Stimulated activated naive B cell treated with anti-CD40 and anti-IgM and Interleukin-4, amounts not matched to agents 10 μg/mL and 1 μg/mL and 100 μg/mL, for 72 hours (primary cell): ENCODE measurements around the gene HOXB9.
A peak's percentile ranks its signal among the peaks of the same experiment; 100 is the strongest.

Source experiments
- ATAC-seq, 2 donors: fragments of 150-1000 bp; cut with Tn5 transposase; replicated peaks; 2 replicates each; pipeline ENCODE4 v1.10.0; 2021; ENCODE audit warnings: moderate library complexity in 1 of 2
- DNase-seq: peaks from one replicate; pipeline ENCODE4 v3.0.0; 2021
- H3K27ac Mint-ChIP-seq: one replicate; pipeline ENCODE4 v1.8.0; 2022; ENCODE audit warnings: mild to moderate bottlenecking, mixed read lengths
- H3K27me3 Mint-ChIP-seq, 2 donors: one replicate each; pipeline ENCODE4 v1.8.0; 2022; ENCODE audit warnings: mixed read lengths in 2 of 2
- H3K36me3 Mint-ChIP-seq, 2 donors: one replicate each; pipeline ENCODE4 v1.8.0; 2022; ENCODE audit warnings: mixed read lengths in 2 of 2, mild to moderate bottlenecking in 1 of 2
- H3K4me1 Mint-ChIP-seq, 2 donors: one replicate each; pipeline ENCODE4 v1.8.0; 2022; ENCODE audit warnings: mixed read lengths in 2 of 2, mild to moderate bottlenecking in 1 of 2
- H3K4me3 Mint-ChIP-seq, 2 donors: one replicate each; pipeline ENCODE4 v1.8.0; 2022; ENCODE audit warnings: mild to moderate bottlenecking in 2 of 2, mixed read lengths in 2 of 2, moderate library complexity in 1 of 2
- H3K9me3 Mint-ChIP-seq, 2 donors: one replicate each; pipeline ENCODE4 v1.8.0; 2022; ENCODE audit warnings: mixed read lengths in 2 of 2, mild to moderate bottlenecking in 1 of 2

HOXB9 gene

GRCh38 chr17:48588074-48588415 is 38.1 kb downstream of the HOXB9 start:
- H3K27me3 Mint-ChIP-seq, result peaks cover 95 to 99% of the 10 kb centered on the region in 2 donors
- no peak overlapping the region for H3K4me3 Mint-ChIP-seq
- ATAC-seq, result no peak
- H3K9me3 Mint-ChIP-seq, result no peaks in the 10 kb centered on the region
- H3K36me3 Mint-ChIP-seq, result peaks cover 4% of the 10 kb centered on the region in 2 donors
- H3K27ac Mint-ChIP-seq, result no peak overlapping the region
- H3K4me1 Mint-ChIP-seq, result peaks cover 34 to 55% of the 10 kb centered on the region in 2 donors
- DNase-seq, result no peak

DNA sequence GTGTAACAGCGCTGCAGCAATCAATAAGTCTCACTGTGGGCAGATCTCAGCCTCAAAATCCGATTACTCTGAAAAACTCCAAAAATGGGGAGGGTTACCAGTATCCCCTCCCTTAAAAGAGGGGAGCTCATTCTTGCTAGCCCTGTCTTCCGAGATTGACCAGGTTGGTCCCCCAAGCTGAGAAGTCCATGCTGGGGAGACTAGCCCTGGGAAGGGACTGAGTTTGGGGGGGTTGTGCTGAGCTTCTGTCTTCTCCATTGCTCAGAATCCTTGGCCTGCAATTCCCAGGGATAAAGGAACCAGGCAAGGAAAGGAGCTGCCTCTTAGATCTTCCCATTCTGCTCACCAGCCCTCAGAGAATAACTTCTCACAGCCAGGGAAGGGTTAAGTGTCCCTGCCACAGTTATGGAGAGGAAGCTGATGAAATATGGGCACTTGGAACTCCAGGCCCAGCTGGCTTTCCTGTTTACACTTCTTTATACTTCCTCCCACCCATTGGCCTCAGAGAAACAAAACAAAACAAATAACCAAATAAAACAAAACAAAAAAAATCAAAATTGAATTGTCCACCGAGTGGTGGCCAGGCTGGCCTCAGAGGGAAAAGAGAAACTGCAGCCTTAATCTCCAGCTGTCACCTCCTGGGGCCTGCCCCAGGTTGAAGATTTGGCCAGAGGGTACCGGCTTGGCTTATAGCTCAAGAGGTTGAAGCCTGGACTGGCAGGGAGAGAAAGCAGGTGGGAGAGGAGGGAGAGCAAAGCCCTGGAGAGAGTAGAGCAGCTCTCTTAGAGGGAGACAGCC is 38.7 kb downstream of the HOXB9 start:
- Mint-ChIP-seq H3K4me3 (no peak overlapping the region), H3K27me3 (peaks cover 97 to 99% of the 10 kb centered on the region in 2 donors), H3K27ac (no peak overlapping the region), H3K4me1 (peaks cover 31 to 55% of the 10 kb centered on the region in 2 donors), H3K9me3 (no peaks in the 10 kb centered on the region), H3K36me3 (peaks cover 4% of the 10 kb centered on the region in 2 donors)
- no peak for DNase-seq
- no peak for ATAC-seq

DNA sequence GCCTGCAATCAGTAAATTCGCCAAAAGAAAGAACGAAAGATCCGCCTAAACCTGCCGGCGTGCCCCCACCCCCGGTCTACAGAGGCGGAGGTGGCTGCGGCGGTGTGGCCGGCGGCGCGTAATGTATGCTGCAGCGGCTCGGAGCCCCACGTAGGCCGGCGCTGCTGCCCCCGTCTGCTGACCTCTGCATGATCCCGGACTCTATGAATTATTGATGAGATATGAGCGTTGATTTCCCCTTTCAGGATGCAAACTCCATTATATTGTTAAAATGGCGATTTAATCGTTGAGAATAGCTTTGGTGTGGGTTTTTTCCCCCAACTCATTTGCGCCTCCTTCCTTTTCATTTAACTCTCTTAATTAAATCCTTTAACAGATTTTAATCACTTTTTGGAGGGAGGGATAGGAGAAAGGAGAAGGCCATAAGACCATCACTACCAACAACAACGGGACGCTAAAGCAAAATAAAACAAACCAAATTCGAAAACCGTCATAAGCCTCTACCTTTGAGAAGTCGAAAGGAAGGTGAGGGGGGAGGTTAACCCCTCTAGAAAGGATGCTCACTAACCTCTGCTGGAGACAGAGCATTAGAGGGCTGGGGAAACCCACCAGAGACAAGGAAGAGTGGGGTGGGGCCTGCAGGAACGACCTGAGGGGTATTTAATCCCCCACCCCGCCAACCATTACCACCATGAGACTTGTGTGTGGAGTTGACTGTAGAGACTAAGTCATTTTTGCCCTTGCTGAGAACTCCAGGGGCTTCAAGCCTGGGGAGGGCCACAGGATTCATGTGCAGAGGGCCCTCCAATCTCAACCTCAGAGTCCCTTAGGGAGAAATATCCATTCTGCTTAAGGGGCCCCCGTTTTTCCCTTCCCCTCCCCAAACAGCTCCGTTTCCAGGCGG is 39.6 kb downstream of the HOXB9 start:
- Mint-ChIP-seq H3K27me3 (peaks cover 94 to 99% of the 10 kb centered on the region in 2 donors), H3K27ac (peak overlapping the region; percentile 10), H3K4me3 (peak overlapping the region; percentile 88), H3K36me3 (peaks cover 4 to 5% of the 10 kb centered on the region in 2 donors), H3K4me1 (peaks cover 27 to 57% of the 10 kb centered on the region in 2 donors), H3K9me3 (no peaks in the 10 kb centered on the region)
- DNase-seq (no peak), ATAC-seq (no peak)

GRCh38 chr17:48584223-48584741 is 41.9 kb downstream of the HOXB9 start:
- DNase-seq (no peak), ATAC-seq (no peak)
- H3K27me3 Mint-ChIP-seq, result peaks cover 94 to 99% of the 10 kb centered on the region in 2 donors
- no peaks in the 10 kb centered on the region for H3K9me3 Mint-ChIP-seq
- no peak overlapping the region for H3K27ac Mint-ChIP-seq
- H3K36me3 Mint-ChIP-seq, result peaks cover 0 to 1% of the 10 kb centered on the region in 2 donors
- peaks cover 30 to 67% of the 10 kb centered on the region in 2 donors for H3K4me1 Mint-ChIP-seq
- peak overlapping the region; percentile 33 to 88 for H3K4me3 Mint-ChIP-seq

DNA sequence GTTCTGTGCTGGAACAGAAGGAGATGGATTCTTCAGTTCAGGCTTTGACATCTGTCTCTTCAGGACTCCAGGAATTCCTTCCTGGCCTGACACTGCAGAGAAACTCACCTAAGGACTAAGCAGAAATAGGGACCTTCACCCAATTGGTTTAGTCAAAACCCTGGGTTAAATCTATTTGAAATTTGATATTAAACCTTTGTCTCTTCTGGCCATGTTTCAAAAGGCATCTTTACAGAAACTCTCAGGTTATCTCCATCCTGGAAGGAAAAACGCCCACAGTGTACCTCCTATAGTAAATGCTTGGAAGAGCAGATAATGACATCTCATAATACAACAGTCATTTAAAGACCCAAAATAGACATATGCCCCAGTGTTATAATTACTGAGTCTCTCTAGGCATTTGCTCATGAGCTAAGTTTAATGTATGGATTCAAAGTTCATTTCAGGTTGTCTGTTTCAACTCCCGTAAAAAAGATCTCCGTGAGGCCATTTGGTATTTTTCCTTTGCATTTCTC is 42.4 kb downstream of the HOXB9 start:
- Mint-ChIP-seq H3K4me3 (peak overlapping the region in 1 of 2 donors; percentile 33), H3K27ac (no peak overlapping the region), H3K27me3 (peaks cover 96 to 99% of the 10 kb centered on the region in 2 donors), H3K9me3 (no peaks in the 10 kb centered on the region), H3K36me3 (peaks cover 0 to 1% of the 10 kb centered on the region in 2 donors), H3K4me1 (peaks cover 34 to 71% of the 10 kb centered on the region in 2 donors)
- ATAC-seq, result no peak
- DNase-seq, result no peak

DNA sequence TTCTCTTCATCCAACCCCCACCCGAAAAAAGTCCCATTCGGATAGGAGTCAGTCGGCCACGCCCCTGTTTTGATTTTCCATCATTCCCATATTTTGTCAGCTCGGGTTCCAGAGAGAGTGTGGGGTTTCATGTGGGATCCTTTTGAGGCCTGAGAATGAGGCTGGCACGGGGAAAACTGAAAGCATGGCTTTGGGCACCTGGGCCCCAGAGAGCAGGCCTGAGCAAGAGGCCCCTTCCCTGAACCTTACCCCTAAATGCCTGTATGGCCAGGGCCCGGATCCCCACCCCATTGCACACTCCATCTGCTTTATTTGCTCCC is 43.4 kb downstream of the HOXB9 start:
- no peaks in the 10 kb centered on the region for H3K9me3 Mint-ChIP-seq
- H3K4me3 Mint-ChIP-seq, result peak overlapping the region; percentile 68 to 79
- peaks cover 88 to 95% of the 10 kb centered on the region in 2 donors for H3K27me3 Mint-ChIP-seq
- peaks cover 0 to 4% of the 10 kb centered on the region in 2 donors for H3K36me3 Mint-ChIP-seq
- H3K4me1 Mint-ChIP-seq, result peaks cover 36 to 74% of the 10 kb centered on the region in 2 donors
- ATAC-seq (no peak), DNase-seq (no peak)
- peak overlapping the region; percentile 82 for H3K27ac Mint-ChIP-seq

DNA sequence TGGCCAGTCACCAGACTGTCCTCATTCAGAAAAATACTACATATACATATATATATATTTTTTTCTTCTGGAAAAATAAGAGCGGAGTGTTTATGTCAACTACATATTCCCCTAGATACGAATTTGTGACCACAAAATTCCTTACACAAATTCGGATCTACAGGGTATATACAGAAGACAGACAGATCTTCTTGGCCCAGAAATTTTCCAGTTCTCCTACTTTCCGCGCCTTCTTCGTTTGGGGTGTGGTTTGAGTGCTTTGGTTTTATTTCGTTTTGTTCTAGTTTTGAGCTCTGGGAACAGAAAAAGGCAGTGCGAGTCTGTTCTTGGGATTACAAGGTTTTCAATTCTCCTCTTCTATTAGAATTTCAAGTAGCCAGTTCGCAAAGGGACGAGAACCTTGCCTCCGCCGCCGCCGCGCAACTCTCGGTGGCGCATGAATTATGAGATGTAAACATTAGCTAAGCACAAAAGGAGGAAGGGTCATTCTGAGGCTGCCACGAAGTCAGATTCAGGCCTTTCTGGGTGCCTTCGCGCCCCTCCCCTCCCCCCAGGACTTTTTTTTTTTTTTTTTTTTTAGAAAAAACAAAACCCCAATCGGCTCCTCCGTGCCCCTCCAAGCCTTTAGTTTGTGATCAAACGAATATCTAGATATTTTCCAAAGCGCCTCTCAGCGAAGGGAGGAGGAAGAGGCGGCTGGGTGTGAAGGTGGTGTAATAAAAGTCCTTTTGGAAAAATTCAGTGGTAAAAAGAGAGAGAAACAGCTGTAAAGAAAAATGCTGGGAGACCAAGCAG is 46.2 kb downstream of the HOXB9 start:
- Mint-ChIP-seq H3K27ac (peak overlapping the region; percentile 75), H3K9me3 (no peaks in the 10 kb centered on the region), H3K27me3 (peaks cover 77 to 87% of the 10 kb centered on the region in 2 donors), H3K4me1 (peaks cover 32 to 69% of the 10 kb centered on the region in 2 donors), H3K36me3 (peaks cover 0 to 4% of the 10 kb centered on the region in 2 donors), H3K4me3 (peak overlapping the region; percentile 38 to 45)
- DNase-seq (no peak), ATAC-seq (no peak)

DNA sequence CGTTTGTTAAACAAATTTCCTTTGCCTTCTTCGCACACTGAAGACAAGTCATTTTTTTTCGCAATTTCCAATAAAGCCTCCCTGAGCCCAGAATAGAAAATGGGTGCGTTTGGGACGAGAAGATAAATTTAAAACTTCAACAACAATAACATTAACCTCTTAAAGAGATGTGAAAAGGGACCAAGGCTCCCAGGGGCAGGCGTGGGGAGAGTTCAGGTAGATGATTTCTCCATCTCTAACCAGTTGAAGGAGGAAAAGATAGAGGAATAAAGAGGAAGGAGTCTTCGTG is 46.7 kb downstream of the HOXB9 start:
- Mint-ChIP-seq H3K4me3 (peak overlapping the region in 1 of 2 donors; percentile 91), H3K9me3 (no peaks in the 10 kb centered on the region), H3K36me3 (peaks cover 0 to 4% of the 10 kb centered on the region in 2 donors), H3K27ac (peak overlapping the region; percentile 27), H3K27me3 (peaks cover 72 to 84% of the 10 kb centered on the region in 2 donors), H3K4me1 (peaks cover 30 to 65% of the 10 kb centered on the region in 2 donors)
- ATAC-seq, result no peak
- no peak for DNase-seq

DNA sequence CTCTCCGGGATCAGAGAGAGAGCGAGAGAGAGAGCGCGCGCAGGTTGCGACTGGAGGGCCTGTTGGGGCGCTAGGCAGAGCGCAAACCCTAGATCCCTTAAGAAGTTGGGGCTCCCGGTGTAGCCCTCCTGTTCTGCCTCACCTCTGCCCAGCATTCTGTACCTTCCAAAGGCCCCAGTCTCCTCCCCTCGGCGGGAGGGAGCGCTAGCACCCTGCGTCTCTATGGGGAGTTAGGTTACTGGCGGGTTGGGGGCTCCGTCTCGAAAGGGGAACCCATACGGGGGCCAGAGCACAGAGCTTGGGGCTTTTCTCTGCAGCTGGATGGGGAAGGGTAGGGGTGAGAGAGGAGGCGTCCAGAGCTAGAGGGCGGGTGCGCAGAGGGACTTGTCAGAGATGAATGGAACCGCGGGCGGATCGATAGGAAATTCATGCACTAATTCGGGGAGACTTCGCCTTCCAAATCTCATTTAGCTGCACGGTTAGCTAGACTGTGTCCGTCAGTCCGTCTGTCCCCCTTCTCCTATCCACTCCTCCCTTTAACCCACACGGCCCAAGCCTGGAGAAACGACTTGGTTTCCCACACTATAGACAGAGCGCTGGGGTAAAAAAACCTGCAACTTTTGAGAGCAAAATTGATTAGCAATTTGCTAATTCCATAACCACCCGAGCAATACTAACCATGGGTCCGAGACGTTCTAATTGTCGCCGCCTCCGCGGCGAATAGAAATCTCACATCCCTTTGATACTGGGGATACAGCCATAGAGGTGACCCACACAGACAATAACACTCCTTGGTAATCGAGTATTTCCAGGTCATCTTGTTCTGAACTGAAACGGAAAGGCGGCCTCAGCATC is 47.3 kb downstream of the HOXB9 start:
- Mint-ChIP-seq H3K27me3 (peaks cover 70 to 83% of the 10 kb centered on the region in 2 donors), H3K9me3 (no peaks in the 10 kb centered on the region), H3K4me3 (peak overlapping the region; percentile 84 to 91), H3K4me1 (peaks cover 27 to 65% of the 10 kb centered on the region in 2 donors), H3K27ac (peak overlapping the region; percentile 27), H3K36me3 (peaks cover 0 to 4% of the 10 kb centered on the region in 2 donors)
- ATAC-seq (peak; percentile 61 to 63), DNase-seq (no peak)

- Mint-ChIP-seq H3K4me1 (peaks cover 27 to 64% of the 10 kb centered on the region in 2 donors), H3K4me3 (peak within 1 kb of the TSS; percentile 84 to 91), H3K27ac (peak within 1 kb of the TSS; percentile 56), H3K27me3 (peaks cover 68 to 82% of the 10 kb centered on the region in 2 donors), H3K9me3 (no peaks in the 10 kb centered on the region), H3K36me3 (peaks cover 0 to 4% of the 10 kb centered on the region in 2 donors)
- peak; percentile 59 to 62 for ATAC-seq
- no peak for DNase-seq
Measured at GRCh38 chr17:48577946-48578615, 48.1 kb downstream of the HOXB9 start, which contains the start of gene HOXB4. TSS of gene HOXB4 (minus strand) at chr17:48578350. CDS start at chr17:48578319, 31 bp downstream.

DNA sequence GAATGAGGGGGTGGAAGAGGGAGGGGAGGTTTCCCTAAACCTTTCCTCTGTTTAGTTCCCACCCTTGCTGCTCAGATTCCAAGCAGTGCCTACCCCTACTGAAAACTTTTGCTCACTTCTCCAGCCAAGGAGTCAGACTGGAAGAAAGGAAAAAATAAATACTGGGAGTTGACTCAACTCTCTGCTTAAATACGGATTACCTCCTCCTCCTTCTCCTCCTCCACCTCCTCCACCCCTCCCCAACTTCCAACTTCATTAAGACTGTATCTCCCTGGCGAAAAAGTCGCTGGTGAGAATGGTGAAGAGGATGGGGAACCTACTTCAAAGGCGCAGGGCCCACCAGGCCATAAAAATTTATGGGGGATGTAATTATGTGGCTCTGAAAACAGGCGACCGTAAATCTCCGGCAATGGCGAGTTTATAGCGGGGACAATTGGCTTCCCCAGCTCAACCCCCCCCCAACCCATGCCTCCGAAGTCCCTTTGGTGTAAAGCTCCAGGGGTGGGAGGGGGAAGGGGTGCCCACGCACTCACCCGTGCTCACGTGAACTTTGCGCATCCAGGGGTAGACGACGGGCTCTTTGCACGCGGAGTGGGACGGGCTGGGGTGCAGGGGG is 48.7 kb downstream of the HOXB9 start:
- H3K27me3 Mint-ChIP-seq, result peaks cover 61 to 82% of the 10 kb centered on the region in 2 donors
- H3K4me1 Mint-ChIP-seq, result peaks cover 27 to 58% of the 10 kb centered on the region in 2 donors
- peaks cover 0 to 4% of the 10 kb centered on the region in 2 donors for H3K36me3 Mint-ChIP-seq
- H3K4me3 Mint-ChIP-seq, result peak overlapping the region; percentile 79 to 80
- DNase-seq (no peak), ATAC-seq (peak; percentile 6 to 13)
- no peaks in the 10 kb centered on the region for H3K9me3 Mint-ChIP-seq
- H3K27ac Mint-ChIP-seq, result peak overlapping the region; percentile 31
